Nephron (organoid): ENCODE data around the gene APCDD1L.

Experiments
- H3K27ac Mint-ChIP-seq, 3 experiments: 2 replicates each; pipeline ENCODE4 v1.8.0; 2020; ENCODE audit warnings: mixed read lengths in 3 of 3, mild to moderate bottlenecking in 2 of 3, moderate library complexity in 1 of 3
- H3K27me3 Mint-ChIP-seq: 2 replicates; pipeline ENCODE4 v1.8.0; 2021; ENCODE audit warnings: low read depth, mild to moderate bottlenecking, moderate library complexity, mixed read lengths
- H3K36me3 Mint-ChIP-seq: 2 replicates; pipeline ENCODE4 v1.8.0; 2020; ENCODE audit warnings: low read depth, mixed read lengths
- H3K4me1 Mint-ChIP-seq: 2 replicates; pipeline ENCODE4 v1.8.0; 2020; ENCODE audit warnings: mixed read lengths
- H3K4me3 Mint-ChIP-seq, 3 experiments: 2 replicates each; pipeline ENCODE4 v1.8.0; 2020; ENCODE audit warnings: mild to moderate bottlenecking in 3 of 3, mixed read lengths in 3 of 3, moderate library complexity in 2 of 3
- H3K9me3 Mint-ChIP-seq: 2 replicates; pipeline ENCODE4 v1.8.0; 2020; ENCODE audit warnings: mixed read lengths
- TF ChIP-seq, protein P1 (sequence below), 3 experiments: fragments of 200-600 bp; sonication (generic); IDR thresholded peaks; one replicate each; pipeline ENCODE4 v1.5.0; 2021; ENCODE audit warnings: antibody characterized with exemption in 3 of 3; ENCODE audit not compliant: unreplicated experiment in 3 of 3

APCDD1L gene

DNA sequence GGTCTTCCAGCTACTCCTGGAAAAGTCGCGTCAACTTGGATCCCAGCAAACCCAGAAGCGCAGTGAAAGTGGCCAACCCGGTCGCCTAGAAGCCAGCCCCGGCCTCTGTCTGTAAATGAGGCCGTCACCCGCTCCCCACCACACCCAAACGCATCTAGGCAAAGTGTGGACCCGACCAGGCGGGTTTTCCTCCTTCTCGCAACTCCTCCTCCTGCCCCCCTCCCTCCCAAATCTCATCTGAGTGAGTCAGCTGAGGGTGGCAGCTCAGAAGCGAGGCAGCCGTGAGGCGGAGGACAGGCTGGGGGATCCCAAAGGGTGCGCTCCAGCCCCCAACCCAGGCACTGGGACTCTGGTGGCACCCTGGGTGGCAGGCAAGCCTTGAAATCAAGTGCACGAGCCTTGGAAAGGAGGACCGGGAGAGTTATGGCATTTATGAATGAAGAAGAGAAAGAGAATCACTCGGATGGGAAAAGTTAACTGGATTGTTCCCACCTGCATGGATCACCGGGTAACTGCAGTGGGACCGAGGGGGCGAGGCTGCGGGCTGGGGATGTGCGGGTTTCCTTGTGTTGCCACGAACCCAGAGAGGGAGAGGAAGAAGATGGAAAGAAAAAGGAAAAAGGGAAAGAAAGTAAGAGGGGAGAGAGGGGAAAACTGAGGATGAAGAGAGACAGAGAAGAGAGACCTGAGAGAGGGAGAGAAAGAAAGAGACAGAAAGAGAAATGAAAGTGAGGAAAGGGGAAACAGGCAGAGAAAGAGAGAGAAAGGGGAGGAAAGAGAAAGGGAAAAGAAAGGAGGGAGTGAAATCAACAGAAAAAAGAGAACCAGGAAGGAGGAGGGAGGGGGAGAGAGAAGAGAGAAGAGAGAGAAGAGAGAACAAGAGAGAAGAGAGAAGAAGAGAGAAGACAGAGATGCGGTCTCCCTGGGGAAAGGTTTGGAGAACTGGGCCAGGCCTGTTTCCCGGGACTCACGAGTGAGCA is at the start of gene APCDD1L:
TSS of gene APCDD1L (minus strand) at position 167 of the 980 bp plus-strand sequence. CDS start 692 bp downstream, outside the sequence.
- TF ChIP-seq, protein P1, sequence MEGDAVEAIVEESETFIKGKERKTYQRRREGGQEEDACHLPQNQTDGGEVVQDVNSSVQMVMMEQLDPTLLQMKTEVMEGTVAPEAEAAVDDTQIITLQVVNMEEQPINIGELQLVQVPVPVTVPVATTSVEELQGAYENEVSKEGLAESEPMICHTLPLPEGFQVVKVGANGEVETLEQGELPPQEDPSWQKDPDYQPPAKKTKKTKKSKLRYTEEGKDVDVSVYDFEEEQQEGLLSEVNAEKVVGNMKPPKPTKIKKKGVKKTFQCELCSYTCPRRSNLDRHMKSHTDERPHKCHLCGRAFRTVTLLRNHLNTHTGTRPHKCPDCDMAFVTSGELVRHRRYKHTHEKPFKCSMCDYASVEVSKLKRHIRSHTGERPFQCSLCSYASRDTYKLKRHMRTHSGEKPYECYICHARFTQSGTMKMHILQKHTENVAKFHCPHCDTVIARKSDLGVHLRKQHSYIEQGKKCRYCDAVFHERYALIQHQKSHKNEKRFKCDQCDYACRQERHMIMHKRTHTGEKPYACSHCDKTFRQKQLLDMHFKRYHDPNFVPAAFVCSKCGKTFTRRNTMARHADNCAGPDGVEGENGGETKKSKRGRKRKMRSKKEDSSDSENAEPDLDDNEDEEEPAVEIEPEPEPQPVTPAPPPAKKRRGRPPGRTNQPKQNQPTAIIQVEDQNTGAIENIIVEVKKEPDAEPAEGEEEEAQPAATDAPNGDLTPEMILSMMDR (IDR thresholded peaks at IDR 0.05; ENCODE audit: unreplicated experiment in 3 of 3), result no peak
- Mint-ChIP-seq H3K9me3 (no peaks in the 10 kb centered on the region), H3K4me1 (peaks cover 23% of the 10 kb centered on the region), H3K27ac (peak within 1 kb of the TSS in 2 of 3 experiments; percentile 20 to 83), H3K4me3 (peak within 1 kb of the TSS; percentile 77 to 83 (median 82)), H3K36me3 (no peaks in the 10 kb centered on the region), H3K27me3 (no peaks in the 10 kb centered on the region)

DNA sequence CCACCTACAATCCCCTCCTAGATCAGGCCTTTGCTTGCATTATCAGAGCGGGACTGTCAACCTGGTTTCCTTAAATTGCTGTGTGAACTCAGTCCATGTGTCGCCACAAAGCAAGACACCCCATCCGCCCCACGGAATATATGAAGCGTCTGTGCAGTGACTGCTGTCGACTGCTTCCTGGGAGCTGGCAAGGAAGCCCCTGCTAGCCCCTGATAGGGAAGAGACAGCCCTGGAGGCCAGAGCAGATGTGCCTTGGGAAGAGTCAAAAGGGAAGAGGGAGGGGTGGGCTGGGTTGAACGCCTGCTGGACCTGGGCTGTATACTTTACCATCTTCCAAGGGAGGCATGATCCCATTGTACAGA is 44.1 kb upstream of the APCDD1L start:
- peak overlapping the region in 2 of 3 experiments; percentile 23 to 74 for H3K27ac Mint-ChIP-seq
- peaks cover 24% of the 10 kb centered on the region for H3K27me3 Mint-ChIP-seq
- no peak overlapping the region for H3K4me3 Mint-ChIP-seq
- H3K36me3 Mint-ChIP-seq, result peaks cover 6% of the 10 kb centered on the region
- peaks cover 22% of the 10 kb centered on the region for H3K4me1 Mint-ChIP-seq
- TF ChIP-seq, protein P1 (IDR thresholded peaks at IDR 0.05; ENCODE audit: unreplicated experiment in 3 of 3), result no peak
- peaks cover 9% of the 10 kb centered on the region for H3K9me3 Mint-ChIP-seq

DNA sequence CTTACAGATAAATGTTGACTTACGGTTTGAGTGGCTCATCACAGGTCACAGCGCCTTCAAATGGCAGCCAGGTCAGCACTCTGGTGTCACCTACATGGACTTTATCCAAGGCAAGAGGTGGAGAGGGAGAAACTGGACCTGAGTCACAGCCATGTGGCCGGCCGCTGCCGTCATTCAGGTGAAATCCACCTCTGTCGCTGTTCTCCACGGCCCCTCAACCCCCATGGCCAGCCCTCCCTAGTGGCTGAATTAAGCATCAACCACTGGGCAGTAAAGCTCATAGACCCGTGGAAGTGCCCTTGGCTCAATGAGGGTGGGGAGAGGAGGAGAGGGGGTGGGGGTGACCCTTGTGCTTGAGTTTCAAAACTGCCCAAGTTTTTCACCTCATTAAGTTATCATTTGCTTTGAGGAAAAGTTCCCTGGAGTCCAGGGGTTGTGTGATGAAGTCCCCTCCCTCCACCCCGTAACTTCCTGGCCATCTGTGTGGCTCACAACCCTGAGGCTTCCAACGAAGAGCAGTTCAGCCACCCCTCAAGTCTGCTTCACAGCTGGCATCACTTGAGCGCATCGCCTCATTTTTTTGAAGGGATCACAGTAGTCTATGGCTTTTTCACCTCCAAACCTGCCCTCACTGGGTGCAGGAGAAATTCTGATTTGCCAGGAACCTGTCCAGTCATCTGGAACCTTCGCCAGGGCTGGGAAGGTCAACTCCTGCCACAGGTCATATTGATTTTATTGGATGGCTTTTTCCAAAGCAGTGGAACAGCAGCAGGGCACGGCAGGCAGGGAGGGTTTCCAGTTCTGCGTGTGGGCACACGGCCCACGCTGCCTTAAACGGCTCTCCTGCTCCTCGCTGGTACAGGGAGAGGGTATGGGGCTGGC is 43.5 kb upstream of the APCDD1L start:
- H3K4me3 Mint-ChIP-seq, result no peak overlapping the region
- peaks cover 9% of the 10 kb centered on the region for H3K9me3 Mint-ChIP-seq
- TF ChIP-seq, protein P1 (IDR thresholded peaks at IDR 0.05; ENCODE audit: unreplicated experiment in 3 of 3), result peak in 2 of 3 experiments; percentile 14
- peaks cover 6% of the 10 kb centered on the region for H3K36me3 Mint-ChIP-seq
- peaks cover 28% of the 10 kb centered on the region for H3K4me1 Mint-ChIP-seq
- peak overlapping the region; percentile 12 to 74 (median 23) for H3K27ac Mint-ChIP-seq
- H3K27me3 Mint-ChIP-seq, result peaks cover 25% of the 10 kb centered on the region

DNA sequence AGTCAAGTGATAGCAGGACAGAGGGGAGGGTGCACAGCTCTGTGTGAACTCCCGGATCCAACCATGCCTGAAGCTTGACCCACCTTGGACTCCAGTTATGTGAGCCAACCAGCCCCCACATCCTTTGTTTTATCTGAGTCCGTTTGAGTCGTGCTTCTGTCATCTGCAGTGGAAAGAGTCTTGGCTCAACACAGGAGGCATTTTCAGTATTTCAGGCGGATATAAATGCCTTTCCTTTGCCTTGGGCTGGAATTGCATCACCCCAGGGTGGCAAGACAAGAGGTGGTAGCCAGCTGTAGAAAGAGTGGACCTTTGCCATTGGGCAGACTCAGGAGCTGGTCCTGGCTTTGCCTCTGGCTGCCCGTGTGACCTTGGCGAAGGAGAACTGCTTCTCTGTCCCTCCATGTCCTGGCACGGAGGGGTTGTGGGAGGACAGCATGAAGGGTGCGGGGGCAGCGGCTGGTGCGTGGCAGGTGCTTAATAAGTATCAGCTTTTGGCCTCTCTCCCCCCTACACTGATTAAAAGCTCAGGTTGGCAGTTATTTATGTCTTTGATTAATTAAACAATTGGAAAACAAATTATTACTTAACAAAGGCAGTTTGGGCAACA is 42.6 kb upstream of the APCDD1L start:
- TF ChIP-seq, protein P1 (IDR thresholded peaks at IDR 0.05; ENCODE audit: unreplicated experiment in 3 of 3), result no peak
- Mint-ChIP-seq H3K36me3 (no peaks in the 10 kb centered on the region), H3K4me1 (peaks cover 33% of the 10 kb centered on the region), H3K9me3 (peaks cover 6% of the 10 kb centered on the region), H3K4me3 (no peak overlapping the region), H3K27me3 (peaks cover 25% of the 10 kb centered on the region), H3K27ac (peak overlapping the region in 2 of 3 experiments; percentile 12 to 74)

DNA sequence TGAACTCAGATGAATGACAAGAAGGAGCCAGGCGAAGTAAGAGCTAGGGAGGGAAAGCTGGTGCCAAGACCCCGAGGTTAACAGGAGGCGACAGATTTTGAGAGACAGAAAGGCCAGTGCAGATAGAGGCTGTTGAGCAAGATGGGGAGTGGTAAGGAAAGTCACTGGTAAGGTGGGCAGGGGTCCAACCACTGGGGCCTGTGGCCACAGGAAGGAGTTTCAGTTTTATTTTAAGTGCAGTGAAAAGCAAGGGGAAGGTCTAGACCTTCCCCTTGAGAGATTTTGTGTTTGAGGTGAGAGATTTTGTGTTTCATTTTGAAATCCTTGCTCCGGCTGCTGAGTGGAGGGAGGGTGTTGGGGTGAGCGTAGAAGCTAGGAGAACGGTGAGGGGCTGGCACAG is 41.8 kb upstream of the APCDD1L start:
- Mint-ChIP-seq H3K4me1 (peaks cover 39% of the 10 kb centered on the region), H3K4me3 (no peak overlapping the region), H3K9me3 (no peaks in the 10 kb centered on the region), H3K36me3 (no peaks in the 10 kb centered on the region), H3K27ac (peak overlapping the region; percentile 12 to 74 (median 41)), H3K27me3 (peaks cover 25% of the 10 kb centered on the region)
- TF ChIP-seq, protein P1 (IDR thresholded peaks at IDR 0.05; ENCODE audit: unreplicated experiment in 3 of 3), result no peak
